HUES6 (cell line): ENCODE data around the gene CIAO3.
"Not testable (repeated sequence)": the region's sequence is repeated elsewhere in the genome, so short reads cannot be mapped to it uniquely, and the experiment has no call there.

ENCODE experiments used
- H3K27ac ChIP-seq: 2 replicates; pipeline ENCODE4 v1.7.0; 2013; ENCODE audit warnings: low read depth, mild to moderate bottlenecking, low read length, inconsistent platforms
- H3K27me3 ChIP-seq: 2 replicates; pipeline ENCODE4 v1.6.1; 2013; ENCODE audit warnings: low read length; ENCODE audit not compliant: control insufficient read depth, insufficient read depth
- H3K36me3 ChIP-seq: 2 replicates; pipeline ENCODE4 v1.6.1; 2013; ENCODE audit warnings: low read length; ENCODE audit not compliant: control insufficient read depth, insufficient read depth
- H3K4me1 ChIP-seq: 2 replicates; pipeline ENCODE4 v1.6.1; 2013; ENCODE audit warnings: low read length; ENCODE audit not compliant: control insufficient read depth, insufficient read depth
- H3K4me3 ChIP-seq: 2 replicates; pipeline ENCODE4 v1.5.1; 2013; ENCODE audit warnings: low read depth, low read length
- H3K9ac ChIP-seq: one replicate; pipeline ENCODE4 v1.6.1; 2013; ENCODE audit warnings: mild to moderate bottlenecking, low read length
- H3K9me3 ChIP-seq: 2 replicates; pipeline ENCODE4 v1.6.1; 2013; ENCODE audit warnings: low read depth, low read length; ENCODE audit not compliant: control insufficient read depth, insufficient read depth

The CIAO3 gene

DNA sequence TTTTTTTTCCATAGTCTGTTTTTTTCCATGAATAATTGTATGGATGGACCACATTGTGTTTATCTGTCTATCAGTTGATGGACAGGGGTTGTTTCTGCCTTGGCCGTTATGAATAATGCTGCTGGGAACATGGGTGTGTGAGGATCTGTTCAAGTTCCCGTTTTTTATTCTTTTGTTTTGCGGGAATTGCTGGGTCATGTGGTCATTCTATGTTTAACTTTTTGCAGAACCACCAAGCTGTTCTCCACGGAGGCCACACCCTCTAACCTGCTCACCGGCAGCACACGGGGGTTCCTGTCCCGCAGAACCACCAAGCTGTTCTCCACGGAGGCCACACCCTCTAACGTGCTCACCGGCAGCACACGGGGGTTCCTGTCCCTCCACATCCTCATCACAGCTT, 13.9 kb upstream of the CIAO3 start:
- H3K4me1 ChIP-seq: peaks cover 19% of the 10 kb centered on the region
- no peak overlapping the region for H3K4me3 ChIP-seq
- no peak overlapping the region for H3K27ac ChIP-seq
- H3K9ac ChIP-seq: no peak overlapping the region
- H3K9me3 ChIP-seq: no peaks in the 10 kb centered on the region
- no peaks in the 10 kb centered on the region for H3K36me3 ChIP-seq
- peaks cover 7% of the 10 kb centered on the region; the same call in 1 of the 2 replicates for H3K27me3 ChIP-seq

DNA sequence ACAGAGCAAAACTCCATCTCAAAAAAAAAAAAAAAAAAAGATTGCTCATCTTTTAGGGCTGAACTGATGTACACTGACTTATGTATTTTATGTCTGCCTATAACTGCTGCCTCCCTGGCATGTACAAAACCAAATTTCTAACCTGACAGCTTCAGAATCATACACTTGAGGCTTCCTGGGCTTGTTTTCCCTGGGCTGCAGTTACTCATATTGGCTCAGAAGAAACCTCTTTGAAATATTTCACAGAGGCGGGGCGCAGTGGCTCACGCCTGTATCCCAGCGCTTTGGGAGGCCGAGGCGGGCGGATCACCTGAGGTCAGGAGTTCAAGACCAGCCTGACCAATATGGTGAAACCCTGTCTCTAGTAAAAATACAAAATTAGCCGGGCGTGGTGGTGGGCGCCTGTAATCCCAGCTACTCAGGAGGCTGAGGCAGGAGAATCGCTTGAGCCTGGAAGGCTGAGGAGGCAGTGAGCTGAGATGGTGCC, 13.4 kb upstream of the CIAO3 start:
- H3K36me3 ChIP-seq, H3K4me3 ChIP-seq, H3K27me3 ChIP-seq, H3K9ac ChIP-seq, H3K27ac ChIP-seq, H3K9me3 ChIP-seq: not testable (repeated sequence)
- H3K4me1 ChIP-seq: peaks cover 19% of the 10 kb centered on the region

DNA sequence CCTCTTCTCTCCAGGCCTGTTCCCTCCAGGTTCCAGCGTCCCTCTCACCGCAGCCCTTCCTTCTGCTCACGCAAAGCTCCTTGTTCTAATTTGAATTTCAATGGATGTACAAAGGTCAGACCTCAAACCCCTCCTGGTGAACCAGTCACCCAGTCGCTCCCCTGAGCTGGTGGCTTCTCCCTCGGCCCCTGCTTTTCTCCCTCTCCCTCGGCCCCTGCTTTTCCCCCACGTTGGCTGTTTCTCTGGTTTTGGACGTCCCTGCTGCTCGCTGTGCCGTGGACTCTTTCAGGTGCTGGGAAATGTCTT, 11.2 kb upstream of the CIAO3 start:
- peak overlapping the region; percentile 28; the same call in 1 of the 2 replicates for H3K4me3 ChIP-seq
- H3K9ac ChIP-seq: no peak overlapping the region
- H3K27me3 ChIP-seq: peaks cover 7% of the 10 kb centered on the region; the same call in 1 of the 2 replicates
- H3K4me1 ChIP-seq: peaks cover 19% of the 10 kb centered on the region
- no peak overlapping the region for H3K27ac ChIP-seq
- no peaks in the 10 kb centered on the region for H3K9me3 ChIP-seq
- H3K36me3 ChIP-seq: no peaks in the 10 kb centered on the region

DNA sequence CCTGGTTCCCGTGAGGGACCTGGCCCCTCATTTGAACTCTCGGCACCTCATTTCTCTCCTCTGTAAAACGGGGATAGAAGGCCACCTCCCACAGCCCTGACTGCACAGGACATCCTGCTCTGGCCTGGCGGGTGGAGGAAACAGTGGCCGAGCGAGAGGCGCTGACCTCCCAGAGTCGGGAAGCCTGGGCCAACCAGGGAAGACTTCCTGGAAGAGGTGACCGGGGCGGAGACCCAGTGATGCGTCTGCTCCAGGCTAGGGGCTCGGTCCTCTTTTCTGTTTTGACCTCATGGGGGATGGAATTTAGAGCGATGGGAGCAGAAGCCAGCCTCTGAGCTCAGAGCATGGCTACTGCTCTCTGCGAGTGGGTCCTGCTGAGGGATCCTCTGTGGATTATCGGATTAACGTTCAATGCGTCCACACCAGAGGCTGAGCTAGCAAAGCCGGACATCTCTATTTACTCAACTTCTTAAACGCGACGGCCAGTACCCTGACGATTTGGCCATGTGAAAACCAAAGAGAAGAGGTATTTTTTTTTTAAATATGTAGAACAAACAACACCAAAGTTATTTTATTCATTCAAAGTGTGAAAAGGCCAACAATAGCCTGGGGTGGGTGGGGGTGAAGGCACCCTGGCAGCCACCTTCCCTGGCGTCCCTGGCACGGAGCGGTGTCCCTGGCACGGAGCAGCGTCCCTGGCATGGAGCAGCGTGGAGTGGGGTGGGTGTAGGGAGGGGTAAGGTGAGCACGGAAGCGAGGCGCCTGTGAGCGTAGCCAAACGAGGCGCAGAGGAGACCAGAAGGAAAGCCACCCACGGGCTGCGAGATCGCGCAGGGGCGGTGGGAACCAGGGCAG, 10.6 kb upstream of the CIAO3 start:
- H3K27ac ChIP-seq: no peak overlapping the region
- no peak overlapping the region for H3K9ac ChIP-seq
- H3K4me3 ChIP-seq: peak overlapping the region; percentile 28; the same call in 1 of the 2 replicates
- peaks cover 7% of the 10 kb centered on the region; the same call in 1 of the 2 replicates for H3K27me3 ChIP-seq
- H3K9me3 ChIP-seq: no peaks in the 10 kb centered on the region
- H3K4me1 ChIP-seq: peaks cover 19% of the 10 kb centered on the region
- no peaks in the 10 kb centered on the region for H3K36me3 ChIP-seq

DNA sequence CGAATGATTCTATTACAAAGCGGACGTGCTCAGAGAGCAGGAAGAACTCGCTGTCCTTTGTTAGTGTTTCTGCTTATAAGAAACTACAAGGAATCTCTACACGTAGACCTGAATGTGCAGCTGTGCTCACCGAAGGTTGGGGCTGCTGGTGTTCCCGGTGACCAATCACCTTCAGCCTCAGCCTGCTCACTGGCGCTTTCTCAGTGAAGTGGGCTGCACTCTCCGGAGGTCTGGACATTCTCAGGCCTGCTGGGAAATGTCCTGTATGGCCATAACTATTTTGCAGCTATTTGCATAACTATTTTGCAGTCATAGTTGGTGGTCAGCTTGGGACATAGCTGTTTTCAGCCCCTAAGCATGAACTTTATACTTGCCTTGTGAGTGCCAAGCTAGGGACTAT, 9.7 kb upstream of the CIAO3 start:
- H3K27me3 ChIP-seq: peaks cover 7% of the 10 kb centered on the region; the same call in 1 of the 2 replicates
- no peaks in the 10 kb centered on the region for H3K36me3 ChIP-seq
- no peak overlapping the region for H3K27ac ChIP-seq
- H3K9ac ChIP-seq: no peak overlapping the region
- H3K9me3 ChIP-seq: no peaks in the 10 kb centered on the region
- no peak overlapping the region for H3K4me3 ChIP-seq
- H3K4me1 ChIP-seq: peaks cover 19% of the 10 kb centered on the region

DNA sequence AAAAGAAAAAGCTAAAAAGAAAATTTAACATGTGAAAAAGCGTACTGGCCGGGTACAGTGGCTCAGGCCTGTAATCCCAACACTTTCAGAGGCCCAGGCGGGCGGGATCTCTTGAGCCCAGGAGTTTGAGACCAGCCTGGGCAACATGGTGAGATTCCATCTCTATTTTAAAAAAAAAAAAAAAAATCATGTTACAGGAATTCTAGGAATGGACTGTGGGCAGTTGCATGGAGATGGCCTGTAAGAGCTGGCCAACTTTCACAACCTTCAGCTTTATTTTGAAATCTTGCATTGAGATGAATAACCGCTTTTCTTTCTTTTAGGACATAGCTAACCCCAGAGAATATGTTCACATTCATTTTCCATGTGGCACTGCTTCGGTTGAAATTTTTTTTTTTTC, 8.2 kb upstream of the CIAO3 start:
- peaks cover 19% of the 10 kb centered on the region for H3K4me1 ChIP-seq
- H3K9ac ChIP-seq: no peak overlapping the region
- no peaks in the 10 kb centered on the region for H3K36me3 ChIP-seq
- H3K27me3 ChIP-seq: peaks cover 7% of the 10 kb centered on the region; the same call in 1 of the 2 replicates
- no peak overlapping the region for H3K4me3 ChIP-seq
- H3K9me3 ChIP-seq: no peaks in the 10 kb centered on the region
- H3K27ac ChIP-seq: no peak overlapping the region

DNA sequence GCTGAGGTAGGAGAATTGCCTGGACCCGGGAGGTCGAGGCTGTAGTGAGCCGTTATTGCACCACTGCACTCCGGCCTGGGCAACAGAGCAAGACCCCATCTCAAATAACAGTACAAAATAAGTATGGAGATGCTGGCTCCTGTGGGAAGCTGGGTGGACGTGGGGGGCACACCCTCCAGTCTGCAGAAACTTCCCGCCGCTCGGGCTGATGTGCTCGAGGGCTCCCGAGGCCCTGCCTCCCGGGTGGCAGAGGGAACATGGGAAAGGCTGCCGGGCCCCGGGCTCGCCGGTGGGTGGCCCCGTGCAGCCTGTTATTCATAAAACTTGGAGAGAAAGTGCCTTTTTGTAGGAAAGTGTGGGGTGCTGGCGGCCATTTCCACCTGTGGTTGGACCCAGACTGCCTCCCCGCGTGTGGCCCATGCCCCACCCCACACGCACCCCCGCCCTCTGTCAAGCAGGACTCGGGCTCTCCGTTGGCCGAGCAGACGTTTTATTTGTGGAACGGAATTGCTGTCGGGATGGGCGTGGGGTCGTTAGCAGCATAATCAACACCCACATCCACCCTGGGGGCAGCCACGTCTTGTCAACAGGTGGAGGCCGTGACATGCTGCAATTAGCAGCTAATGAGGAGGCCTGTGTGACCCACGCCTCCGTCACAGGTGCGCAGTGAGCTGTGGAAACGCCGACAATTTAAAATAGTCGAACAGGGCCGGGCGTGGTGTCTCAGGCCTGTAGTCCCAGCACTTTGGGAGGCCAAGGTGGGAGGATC, 7.4 kb upstream of the CIAO3 start:
- Histone ChIP-seq H3K27ac (no peak overlapping the region), H3K4me3 (no peak overlapping the region), H3K36me3 (no peaks in the 10 kb centered on the region), H3K27me3 (peaks cover 7% of the 10 kb centered on the region; the same call in 1 of the 2 replicates), H3K4me1 (peaks cover 19% of the 10 kb centered on the region), H3K9ac (no peak overlapping the region), H3K9me3 (no peaks in the 10 kb centered on the region)

DNA sequence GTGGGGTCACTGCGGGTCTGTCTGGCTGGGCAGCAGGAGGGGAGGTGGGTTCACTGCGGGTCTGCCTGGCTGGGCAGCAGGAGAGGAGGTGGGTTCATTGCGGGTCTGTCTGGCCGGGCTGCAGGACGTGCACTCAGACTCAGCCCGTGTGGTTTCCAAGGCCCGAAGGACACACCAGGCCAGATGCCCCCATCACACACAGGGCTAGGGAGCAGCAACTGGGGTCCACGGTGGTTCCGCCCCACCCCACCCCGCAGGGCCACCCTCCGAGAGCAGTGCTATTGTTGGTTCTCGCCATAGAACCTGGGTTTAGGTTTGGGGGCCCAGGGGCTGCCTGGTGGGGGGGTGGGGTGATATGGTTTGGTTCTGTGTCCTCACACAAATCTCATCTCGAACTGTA, 5.8 kb upstream of the CIAO3 start:
- Histone ChIP-seq H3K27ac (no peak overlapping the region), H3K36me3 (no peaks in the 10 kb centered on the region), H3K9me3 (no peaks in the 10 kb centered on the region), H3K9ac (no peak overlapping the region), H3K4me1 (peaks cover 11% of the 10 kb centered on the region), H3K4me3 (no peak overlapping the region), H3K27me3 (0 out of 2 replicates have a peak, but pooled peaks cover under 1% of the 10 kb centered on the region)

DNA sequence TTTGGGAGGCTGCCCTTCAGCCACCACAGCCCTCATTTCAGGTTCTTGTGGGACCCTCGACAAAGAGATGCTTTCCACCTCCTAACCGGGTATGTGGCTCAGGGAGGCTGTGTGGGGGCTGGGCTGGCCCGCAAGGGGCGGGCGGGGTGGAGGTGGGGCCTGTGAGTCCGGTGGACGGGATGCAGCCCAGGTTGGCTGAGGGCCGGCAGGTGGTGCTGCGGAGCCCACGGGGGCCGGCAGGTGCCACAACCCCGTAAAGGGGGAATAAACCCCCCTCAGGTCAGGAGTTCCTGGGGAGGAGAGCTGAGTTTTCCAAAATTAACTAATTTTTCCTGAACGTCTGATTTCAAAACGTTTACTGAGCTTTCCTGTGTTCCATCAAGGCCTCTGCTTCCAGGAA, 4.9 kb upstream of the CIAO3 start:
- Histone ChIP-seq H3K9ac (no peak overlapping the region), H3K9me3 (no peaks in the 10 kb centered on the region), H3K36me3 (no peaks in the 10 kb centered on the region), H3K4me3 (no peak overlapping the region), H3K4me1 (peaks cover 2% of the 10 kb centered on the region), H3K27me3 (no peaks in the 10 kb centered on the region), H3K27ac (no peak overlapping the region)

DNA sequence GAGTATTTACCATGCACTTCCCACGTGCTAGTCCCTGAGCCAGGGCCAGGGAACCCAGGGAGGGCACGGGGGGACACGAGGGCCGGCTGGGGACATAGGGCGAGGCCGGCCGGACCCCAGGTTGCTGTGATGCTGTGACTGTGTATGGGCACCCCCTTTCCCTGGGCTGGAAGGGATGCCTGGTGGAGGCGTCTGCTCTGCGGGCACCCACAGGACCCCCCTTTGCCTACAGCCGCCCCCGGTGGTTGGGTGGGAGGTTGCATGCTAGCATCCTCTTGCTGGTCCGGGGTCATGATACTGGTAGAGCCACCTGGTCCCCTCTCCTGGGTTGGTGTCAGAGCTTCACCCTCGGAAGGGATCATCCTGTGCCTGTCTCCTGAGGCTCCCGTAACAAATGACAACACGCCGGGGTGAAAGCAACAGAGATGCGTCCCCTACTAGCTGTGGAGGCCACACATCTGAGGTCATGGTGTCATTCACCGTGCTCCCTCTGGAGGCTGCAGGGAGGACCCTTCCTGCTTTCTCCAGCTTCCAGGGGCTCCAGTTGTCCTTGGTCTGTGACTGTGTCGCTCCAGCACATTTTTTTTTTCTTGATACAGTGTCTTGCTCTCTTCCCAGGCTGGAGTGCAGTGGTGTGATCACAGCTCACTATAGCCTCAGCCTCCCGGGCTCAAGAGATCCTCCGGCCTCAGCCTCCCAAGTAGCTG, 3.1 kb upstream of the CIAO3 start:
- Histone ChIP-seq H3K27me3 (no peaks in the 10 kb centered on the region), H3K9me3 (no peaks in the 10 kb centered on the region), H3K4me1 (peaks cover 4% of the 10 kb centered on the region; the same call in 1 of the 2 replicates)

More for the DNA sequence above, 3.1 kb upstream of the CIAO3 start:
- Histone ChIP-seq H3K36me3 (no peaks in the 10 kb centered on the region), H3K9ac (no peak overlapping the region), H3K27ac (no peak overlapping the region), H3K4me3 (no peak overlapping the region)
